HepG2 (cell line): Measurements from ENCODE around the gene MGAT1. TPM values are rescaled to one million over a fixed set of nuclear protein-coding genes. Genes with fewer than 3 reads are reported as not detected.

ENCODE experiments used
- ATAC-seq: fragments of 200-7000 bp; cut with Tn5 transposase; 3 replicates; pipeline ENCODE4 v1.9.1; 2020; ENCODE audit warnings: mild to moderate bottlenecking, moderate library complexity
- BruUV-seq: library from RNA; stranded (reverse); fragments of 400-500 nt; replicated peaks from 2 replicates; lab custom pipeline; 2021; lab: Mats Ljungman, UMichigan
- CTCF ChIA-PET: fragments of 300-600 bp; formaldehyde crosslinking; extraction: SDS; loops from one replicate; lab custom pipeline; 2021; ENCODE audit warnings: low total read pairs, inconsistent platforms, low intra/inter-chr PET ratio; lab: Yijun Ruan, JAX
- POLR2A ChIA-PET: fragments of 350-600 bp; sonication (Branson Sonifier 250); formaldehyde crosslinking; loops from one replicate; lab custom pipeline; 2020; ENCODE audit warnings: antibody characterized with exemption, inconsistent platforms; lab: Yijun Ruan, JAX
- DNase-seq: peaks from one replicate; pipeline ENCODE4 v3.0.0-alpha.2; 2015; ENCODE audit warnings: low spot score
- FAIRE-seq: peaks from 3 replicates; lab custom pipeline; 2011; peaks lifted over from hg19 to GRCh38; lab: Jason Lieb, UNC
- H2AFZ ChIP-seq: one replicate; pipeline ENCODE4 v1.6.1; 2011; ENCODE audit warnings: low read length, inconsistent platforms
- H3K27ac ChIP-seq: fragments of 300-600 bp; 3 replicates; pipeline ENCODE4 v1.8.0; 2011; ENCODE audit warnings: mixed run types, mild to moderate bottlenecking, mixed read lengths, low read length, inconsistent platforms; ENCODE audit not compliant: insufficient read depth; ENCODE audit errors: extremely low read length
- H3K27me3 ChIP-seq, 2 experiments: fragments of 200-600 bp in 1 of 2; 2 replicates in 1 of 2; 3 replicates in 1 of 2; pipeline versions ENCODE4 v1.6.0 to v1.8.0; 2011; ENCODE audit warnings: low read length in 2 of 2, mild to moderate bottlenecking in 2 of 2, moderate library complexity in 2 of 2, inconsistent platforms in 1 of 2; ENCODE audit not compliant: insufficient read depth in 2 of 2, control insufficient read depth in 1 of 2
- H3K36me3 ChIP-seq, 2 experiments: fragments of 200-600 bp in 1 of 2; replicated peaks in 1 of 2; 2 replicates in 1 of 2; 3 replicates in 1 of 2; pipeline versions ENCODE4 v1.5.1 to v1.8.0; 2011; ENCODE audit warnings: low read length in 2 of 2, inconsistent platforms in 1 of 2; ENCODE audit not compliant: insufficient read depth in 2 of 2, control insufficient read depth in 1 of 2
- H3K4me1 ChIP-seq: 2 replicates; pipeline ENCODE4 v1.5.1; 2012; ENCODE audit warnings: low read length, inconsistent platforms; ENCODE audit not compliant: insufficient read depth
- H3K4me2 ChIP-seq: 2 replicates; pipeline ENCODE4 v1.6.0; 2011; ENCODE audit warnings: low read depth, low read length, inconsistent platforms
- H3K4me3 ChIP-seq, 3 experiments: fragments of 200-600 bp in 1 of 3; sonication (generic), shearing (Covaris generic) in 1 of 3; replicated peaks in 1 of 3; 2 replicates each; pipeline ENCODE4 v1.5.1; 2011 to 2016; ENCODE audit warnings: low read length in 3 of 3, inconsistent platforms in 2 of 3, low read depth in 2 of 3, mild to moderate bottlenecking in 2 of 3, control low read depth in 1 of 3, mixed read lengths in 1 of 3; ENCODE audit not compliant: insufficient read depth in 1 of 3
- H3K79me2 ChIP-seq: one replicate; pipeline ENCODE4 v1.6.1; 2011; ENCODE audit warnings: low read length, inconsistent platforms; ENCODE audit not compliant: insufficient read depth
- H3K9ac ChIP-seq: 2 replicates; pipeline ENCODE4 v1.6.0; 2011; ENCODE audit warnings: mild to moderate bottlenecking, low read depth, low read length, inconsistent platforms; ENCODE audit not compliant: insufficient read depth
- H3K9me3 ChIP-seq: 2 replicates; pipeline ENCODE4 v1.5.1; 2012; ENCODE audit warnings: mild to moderate bottlenecking, low read length
- H4K20me1 ChIP-seq: 2 replicates; pipeline ENCODE4 v1.6.0; 2011; ENCODE audit warnings: inconsistent platforms, mild to moderate bottlenecking, low read length, moderate library complexity; ENCODE audit not compliant: insufficient read depth
- BCL6 ChIP-seq: IDR thresholded peaks from 2 replicates; pipeline ENCODE4 v1.6.1; 2016; ENCODE audit warnings: missing genetic modification reagents, missing compliant biosample characterization
- FUBP1 ChIP-seq: sonication (generic); formaldehyde crosslinking; IDR thresholded peaks from 2 replicates; pipeline ENCODE4 v1.5.1; 2020; ENCODE audit warnings: missing genetic modification reagents, mild to moderate bottlenecking, borderline replicate concordance
- HNF4A ChIP-seq: sonication (generic); formaldehyde crosslinking; IDR thresholded peaks from 2 replicates; pipeline ENCODE4 v1.4.0; 2020; ENCODE audit warnings: missing genetic modification reagents
- RBM22 ChIP-seq: fragments of 200-400 bp; formaldehyde crosslinking; optimal IDR thresholded peaks from 2 replicates; pipeline ENCODE3; 2017; ENCODE audit warnings: mild to moderate bottlenecking, low read length, moderate library complexity
- ZNF260 ChIP-seq: sonication (generic); formaldehyde crosslinking; IDR thresholded peaks from 2 replicates; pipeline ENCODE4 v1.4.0; 2020; ENCODE audit warnings: missing genetic modification reagents, low read depth, mild to moderate bottlenecking, borderline replicate concordance
- ZNF768 ChIP-seq: sonication (generic); formaldehyde crosslinking; IDR thresholded peaks from 2 replicates; pipeline ENCODE4 v1.4.0; 2020; ENCODE audit warnings: missing genetic modification reagents
- WGBS: methylation state at CpG from one replicate; pipeline ENCODE4 v1.1.6; 2017; ENCODE audit warnings: low lambda C conversion rate; 5-methylcytosine and 5-hydroxymethylcytosine counted together
- in situ Hi-C: cut with HindIII; loops from 2 replicates; pipeline ENCODE4 v1.10.0; 2017; ENCODE audit warnings: low pct_unique_long_range_greater_than_20kb; ENCODE audit not compliant: extremely low pct_ligation_motif_present
- intact Hi-C: fragments of 100-400 bp; cut with micrococcal nuclease; formaldehyde crosslinking; loops from one replicate; pipeline ENCODE4 v1.10.0; 2022; ENCODE audit not compliant: unreplicated experiment
- polyA plus RNA-seq, 8 experiments: library from polyadenylated mRNA; depleted of rRNA in 3 of 8; stranded (reverse) in 7 of 8; unstranded in 1 of 8; fragments of >200 nt; fragmentation: Illumina TruSeq in 4 of 8; extraction: Trizol in 4 of 8; gene quantifications; 2 replicates each; pipeline versions ENCODE4 v1.2.1 to v1.2.3, GENCODE V29; 2011 to 2016; ENCODE audit warnings: low read depth in 4 of 8, missing spikeins in 1 of 8, mixed read lengths in 1 of 8; ENCODE audit not compliant: insufficient read depth in 1 of 8
- total RNA-seq, 5 experiments: library from RNA; depleted of rRNA; stranded (reverse); fragments of >200 nt; fragmentation: Illumina TruSeq; extraction: Trizol; gene quantifications; 2 replicates each; pipeline ENCODE4 v1.2.3, GENCODE V29; 2016; ENCODE audit warnings: low read depth in 1 of 5

The MGAT1 gene
- total and polyA plus RNA-seq, 2 of the 13 experiments (the other 11 are each of a cell fraction or from before 2014, with no cell fraction given) = 50.1 to 55.3 TPM

DNA sequence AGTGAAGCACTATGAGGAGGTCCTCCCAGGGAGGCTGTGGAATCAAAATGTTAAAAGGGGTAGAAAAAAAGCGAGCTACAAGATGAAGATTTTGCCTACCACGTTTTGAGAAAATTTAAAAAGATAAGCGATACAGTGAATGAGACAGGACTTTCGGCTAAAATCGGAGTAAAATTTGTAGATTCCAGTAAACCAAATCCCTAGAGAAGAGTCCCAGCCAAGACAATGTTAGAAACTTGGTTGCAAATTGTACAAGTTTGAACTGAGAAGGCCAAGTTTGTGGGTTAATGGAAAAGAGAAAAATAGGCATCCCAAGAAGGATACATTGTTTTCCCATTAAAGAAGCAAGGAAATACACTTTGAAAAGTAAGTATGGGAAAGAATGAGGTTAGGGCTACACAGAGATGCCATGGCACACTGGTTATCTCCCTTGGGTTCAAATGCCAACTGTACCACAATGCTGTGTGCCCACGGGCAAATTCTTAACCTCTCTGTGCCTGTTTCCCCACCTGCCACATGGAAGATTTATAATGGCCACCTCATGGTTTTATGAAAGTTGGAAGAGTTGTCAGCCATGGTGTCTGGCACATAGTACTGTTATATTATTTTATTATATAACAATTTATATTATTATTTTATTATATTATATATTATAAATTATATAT lies 16.2 kb upstream of the MGAT1 start:
- FAIRE-seq = no peak
- H2AFZ ChIP-seq = peak overlapping the region; percentile 68
- H3K4me3 ChIP-seq = peak overlapping the region in 1 of 3 experiments; percentile 42; a peak in 2 of 6 replicates
- 61% methylated on average over 6 of the region's 6 CpGs for WGBS
- H3K27ac ChIP-seq = no peak overlapping the region
- intact Hi-C loops (no loop called here), in situ Hi-C loops (no loop called here)
- no peak overlapping the region for H3K9ac ChIP-seq
- H3K79me2 ChIP-seq = no peaks in the 10 kb centered on the region
- CTCF ChIA-PET = no interaction called here
- no peaks in the 10 kb centered on the region for H4K20me1 ChIP-seq
- peaks cover 33% of the 10 kb centered on the region for H3K4me1 ChIP-seq
- DNase-seq = no peak
- POLR2A ChIA-PET = interaction anchor here (0.8 to 1.3 kb wide), 3 partner anchors 8 to 43 kb away, joined by 3 to 5 read pairs (median 3); partner anchors contain the start of gene ZFP62
- H3K9me3 ChIP-seq = no peaks in the 10 kb centered on the region
- peaks cover 0 to 1% of the 10 kb centered on the region in 2 experiments; a peak in 2 of 5 replicates for H3K27me3 ChIP-seq
- no peak for TF ChIP-seq ZNF260 (CRISPR knock-in tag)
- peak; percentile 78; the same call in 1 of the 2 replicates for TF ChIP-seq ZNF768
- H3K36me3 ChIP-seq = no peaks in the 10 kb centered on the region
- ATAC-seq = no peak
- peak overlapping the region; percentile 69 for H3K4me2 ChIP-seq
- no TSS peak for BruUV-seq

- peak overlapping the region; percentile 68 for H2AFZ ChIP-seq
- whole genome bisulfite sequencing = 7% methylated on average over 12 of the region's 13 CpGs
- TF ChIP-seq RBM22 (no peak), HNF4A (0 out of 2 replicates have a peak, but pooled peaks have one; percentile 39), BCL6 (CRISPR knock-in tag) (peak; percentile 71), FUBP1 (CRISPR knock-in tag) (no peak)
- TF ChIP-seq, all 625 proteins: peak for 2
- peak overlapping the region; percentile 69 for H3K4me2 ChIP-seq
- no TSS peak for BruUV-seq
- CTCF ChIA-PET = no interaction called here
- no peaks in the 10 kb centered on the region for H3K9me3 ChIP-seq
- DNase-seq (no peak), FAIRE-seq (no peak), ATAC-seq (peak; percentile 51)
- H3K4me3 ChIP-seq = peak overlapping the region in 1 of 3 experiments; percentile 42; a peak in 3 of 6 replicates
- in situ Hi-C loops = no loop called here
- intact Hi-C loops = no loop called here
- peaks cover 39% of the 10 kb centered on the region for H3K4me1 ChIP-seq
- no peak overlapping the region for H3K9ac ChIP-seq
- no peaks in the 10 kb centered on the region for H3K79me2 ChIP-seq
- H4K20me1 ChIP-seq = no peaks in the 10 kb centered on the region
- no peaks in the 10 kb centered on the region; a peak in 2 of 5 replicates for H3K27me3 ChIP-seq
- H3K27ac ChIP-seq = no peak overlapping the region
- no peaks in the 10 kb centered on the region for H3K36me3 ChIP-seq
- POLR2A ChIA-PET = interaction anchor here (0.8 to 1.3 kb wide), 3 partner anchors 8 to 43 kb away, joined by 3 to 5 read pairs (median 3); partner anchors contain the start of gene ZFP62
These were observed 15.5 kb upstream of the MGAT1 start for GRCh38 chr5:180817893-180818674.
